WI38 (cell line): ENCODE results near the gene CCDC124.
"Not testable (repeated sequence)": the region's sequence is repeated elsewhere in the genome, so short reads cannot be mapped to it uniquely, and the experiment has no call there.

Experiments used
- H3K4me3 ChIP-seq: 2 replicates; pipeline ENCODE4 v1.5.1; 2011; ENCODE audit warnings: low read depth, mild to moderate bottlenecking, control low read depth, low read length
- TF ChIP-seq, protein P1 (sequence below): IDR thresholded peaks from 2 replicates; pipeline ENCODE4 v1.5.1; 2012; ENCODE audit warnings: low read depth, mild to moderate bottlenecking, control low read depth, low read length

CCDC124 gene

DNA sequence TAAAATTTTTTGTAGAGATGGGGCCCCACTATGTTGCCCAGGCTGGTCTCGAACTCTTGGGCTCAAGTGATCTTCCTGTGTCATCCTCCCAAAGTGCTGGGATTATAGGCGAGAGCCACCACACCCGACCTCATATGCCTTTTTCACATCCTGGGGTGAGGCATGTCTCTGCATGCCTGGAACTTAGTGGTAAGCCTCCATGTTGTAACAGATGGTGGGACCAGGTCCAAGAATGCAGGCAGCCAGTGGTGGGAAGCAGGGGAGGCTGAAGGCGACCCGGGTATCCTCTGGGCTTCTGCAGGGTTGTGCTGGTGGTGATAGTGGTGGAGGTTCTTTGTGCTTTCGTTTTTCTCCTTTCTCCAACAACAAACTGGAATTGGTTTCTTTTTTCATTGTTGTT lies 30.1 kb upstream of the CCDC124 start:
- TF ChIP-seq, protein P1, sequence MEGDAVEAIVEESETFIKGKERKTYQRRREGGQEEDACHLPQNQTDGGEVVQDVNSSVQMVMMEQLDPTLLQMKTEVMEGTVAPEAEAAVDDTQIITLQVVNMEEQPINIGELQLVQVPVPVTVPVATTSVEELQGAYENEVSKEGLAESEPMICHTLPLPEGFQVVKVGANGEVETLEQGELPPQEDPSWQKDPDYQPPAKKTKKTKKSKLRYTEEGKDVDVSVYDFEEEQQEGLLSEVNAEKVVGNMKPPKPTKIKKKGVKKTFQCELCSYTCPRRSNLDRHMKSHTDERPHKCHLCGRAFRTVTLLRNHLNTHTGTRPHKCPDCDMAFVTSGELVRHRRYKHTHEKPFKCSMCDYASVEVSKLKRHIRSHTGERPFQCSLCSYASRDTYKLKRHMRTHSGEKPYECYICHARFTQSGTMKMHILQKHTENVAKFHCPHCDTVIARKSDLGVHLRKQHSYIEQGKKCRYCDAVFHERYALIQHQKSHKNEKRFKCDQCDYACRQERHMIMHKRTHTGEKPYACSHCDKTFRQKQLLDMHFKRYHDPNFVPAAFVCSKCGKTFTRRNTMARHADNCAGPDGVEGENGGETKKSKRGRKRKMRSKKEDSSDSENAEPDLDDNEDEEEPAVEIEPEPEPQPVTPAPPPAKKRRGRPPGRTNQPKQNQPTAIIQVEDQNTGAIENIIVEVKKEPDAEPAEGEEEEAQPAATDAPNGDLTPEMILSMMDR = no peak
- H3K4me3 ChIP-seq = no peak overlapping the region

DNA sequence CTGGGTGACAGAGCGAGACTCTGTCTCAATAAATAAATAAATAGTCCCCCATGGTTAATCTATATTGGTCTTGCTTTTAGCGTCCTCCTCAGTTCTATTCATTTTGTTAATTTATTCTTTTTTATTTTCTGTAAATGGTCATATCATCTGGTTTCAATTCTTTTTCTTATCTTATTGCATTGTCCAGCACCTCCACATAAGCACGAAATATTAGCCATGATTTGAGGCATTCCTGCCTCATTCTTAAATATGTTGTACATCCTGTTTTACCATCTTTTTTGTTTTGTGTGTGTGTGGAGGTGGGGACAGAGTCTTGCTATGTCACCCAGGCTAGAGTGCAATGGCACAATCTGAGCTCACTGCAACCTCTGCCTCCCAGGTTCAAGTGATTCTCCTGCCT lies 24.6 kb upstream of the CCDC124 start:
- TF ChIP-seq, protein P1 = no peak
- no peak overlapping the region for H3K4me3 ChIP-seq

DNA sequence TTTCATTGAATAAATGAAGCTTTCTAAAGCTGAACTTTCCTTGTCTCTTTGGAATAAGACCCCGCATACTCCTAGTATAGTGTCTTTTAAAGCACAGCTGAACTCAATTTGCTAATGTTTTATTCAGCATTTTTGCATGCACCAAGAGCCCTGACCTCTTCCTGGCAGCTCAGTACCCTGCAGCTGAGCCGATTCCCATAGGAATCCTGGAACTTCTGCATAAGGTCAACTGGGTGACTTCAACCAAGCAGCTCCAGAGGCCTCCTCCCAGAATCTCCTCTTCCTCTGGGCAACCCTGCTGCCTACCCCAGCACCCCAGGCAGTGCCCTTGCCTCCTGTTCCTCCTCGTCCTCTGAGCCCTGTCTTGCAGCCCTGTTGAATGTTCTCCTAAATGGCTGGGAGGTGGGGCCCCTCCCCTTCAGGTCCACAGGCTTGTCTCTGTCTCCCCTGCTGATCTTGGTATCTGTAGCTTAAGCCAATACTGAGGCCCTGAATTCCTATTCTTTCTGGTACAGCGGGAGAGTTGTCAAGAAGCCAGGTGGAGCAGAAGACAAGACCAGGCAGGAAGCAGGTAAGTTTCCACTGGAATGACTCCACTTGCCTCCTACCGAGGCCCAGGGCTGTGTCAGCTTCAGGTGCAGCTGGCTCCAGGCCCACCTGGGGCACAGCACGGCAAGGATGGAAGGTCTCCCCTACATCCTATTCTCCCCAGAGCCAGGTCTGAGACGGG lies 23.6 kb upstream of the CCDC124 start:
- TF ChIP-seq, protein P1 = no peak
- H3K4me3 ChIP-seq = no peak overlapping the region

DNA sequence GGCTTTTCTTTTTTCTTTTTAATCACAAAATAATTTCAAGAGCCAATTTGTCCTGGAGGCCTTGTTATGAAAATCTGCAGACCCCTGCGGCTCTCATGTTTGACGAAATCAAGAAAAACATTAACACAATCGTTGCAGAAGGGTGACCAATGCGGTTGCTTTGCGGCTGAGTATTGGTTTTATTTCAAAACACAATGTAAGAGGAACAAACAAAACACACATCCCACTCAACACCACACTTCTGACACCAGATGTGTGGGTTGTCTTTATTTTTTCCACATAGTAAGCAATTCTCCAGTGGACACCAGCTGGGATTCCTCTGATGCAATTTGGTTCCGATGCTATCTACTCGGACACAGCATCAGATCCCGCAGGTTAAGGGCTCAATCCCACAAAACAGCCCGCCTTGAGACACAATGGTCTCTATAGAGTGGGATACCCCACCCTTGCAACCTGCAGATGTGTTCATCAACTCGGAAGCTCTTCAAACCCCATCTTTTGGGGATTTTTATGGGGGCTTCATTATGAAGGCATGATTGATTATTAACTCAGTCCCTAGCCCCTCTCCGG lies 21.9 kb upstream of the CCDC124 start:
- TF ChIP-seq, protein P1 = no peak
- H3K4me3 ChIP-seq = no peak overlapping the region

DNA sequence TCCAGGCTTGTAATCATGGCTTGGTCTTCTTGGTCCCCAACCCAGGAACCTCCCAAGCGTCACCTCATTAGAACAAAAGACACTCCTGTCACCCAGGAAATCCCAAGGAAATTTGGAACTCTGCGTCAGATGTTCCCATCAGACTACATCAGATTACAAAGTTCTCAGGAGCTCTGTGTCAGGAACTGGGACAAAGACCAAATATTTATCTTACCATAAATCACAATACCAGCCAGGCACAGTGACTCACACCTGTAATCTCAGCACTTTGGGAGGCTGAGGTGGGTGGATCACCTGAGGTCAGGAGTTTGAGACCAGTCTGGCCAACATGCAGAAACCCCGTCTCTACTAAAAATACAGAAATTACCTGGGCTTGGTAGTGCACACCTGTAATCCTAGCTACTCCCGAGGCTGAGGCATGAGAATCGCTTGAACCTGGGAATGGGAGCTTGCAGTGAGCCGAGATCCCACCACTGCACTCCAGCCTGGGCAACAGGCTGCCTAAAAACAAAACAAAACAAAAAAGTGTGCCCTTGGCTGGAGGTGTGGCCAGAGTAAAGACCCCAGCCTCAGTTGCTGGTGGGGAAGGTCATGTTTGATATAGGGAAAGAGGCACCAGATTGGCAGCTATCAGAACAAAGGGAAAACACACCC lies 16.7 kb upstream of the CCDC124 start:
- TF ChIP-seq, protein P1 = no peak
- H3K4me3 ChIP-seq = no peak overlapping the region

DNA sequence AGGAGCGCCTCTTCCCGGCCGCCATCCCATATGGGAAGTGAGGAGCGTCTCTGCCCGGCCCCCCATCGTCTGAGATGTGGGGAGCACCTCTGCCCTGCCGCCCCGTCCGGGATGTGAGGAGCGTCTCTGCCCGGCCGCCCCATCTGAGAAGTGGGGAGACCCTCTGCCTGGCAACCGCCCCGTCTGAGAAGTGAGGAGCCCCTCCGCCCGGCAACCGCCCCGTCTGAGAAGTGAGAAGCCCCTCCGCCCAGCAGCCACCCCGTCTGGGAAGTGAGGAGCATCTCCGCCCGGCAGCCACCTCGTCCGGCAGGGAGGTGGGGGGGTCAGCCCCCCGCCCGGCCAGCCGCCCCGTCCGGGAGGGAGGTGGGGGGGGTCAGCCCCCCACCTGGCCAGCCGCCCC lies 14.7 kb upstream of the CCDC124 start:
- not testable (repeated sequence) for H3K4me3 ChIP-seq

DNA sequence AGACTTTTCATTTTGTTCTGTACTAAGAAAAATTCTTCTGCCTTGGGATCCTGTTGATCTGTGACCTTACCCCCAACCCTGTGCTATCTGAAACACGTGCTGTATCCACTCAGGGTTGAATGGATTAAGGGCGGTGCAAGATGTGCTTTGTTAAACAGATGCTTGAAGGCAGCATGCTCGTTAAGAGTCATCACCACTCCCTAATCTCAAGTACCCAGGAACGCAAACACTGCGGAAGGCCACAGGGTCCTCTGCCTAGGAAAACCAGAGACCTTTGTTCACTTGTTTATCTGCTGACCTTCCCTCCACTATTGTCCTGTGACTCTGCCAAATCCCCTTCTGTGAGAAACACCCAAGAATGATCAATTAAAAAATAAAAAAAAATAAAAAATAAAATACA lies 13.7 kb upstream of the CCDC124 start:
- H3K4me3 ChIP-seq = not testable (repeated sequence)

DNA sequence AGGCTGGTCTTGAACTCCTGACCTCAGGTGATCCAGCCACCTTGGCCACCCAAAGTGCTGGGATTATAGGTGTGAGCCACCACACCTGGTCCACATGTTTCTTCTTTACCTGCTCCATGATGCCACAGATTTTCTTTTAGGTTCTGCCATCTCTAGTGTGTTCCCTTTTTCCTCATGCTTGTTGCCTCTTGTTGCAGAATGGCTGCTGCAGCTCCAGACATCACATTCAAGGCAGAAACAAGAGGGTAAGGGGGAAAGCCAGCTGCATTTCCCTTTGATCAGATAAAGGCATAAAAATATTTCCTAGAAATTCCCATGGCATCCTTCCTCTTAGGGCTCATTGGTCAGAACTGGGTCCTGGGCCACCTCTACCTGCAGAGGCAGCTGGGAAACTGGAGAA lies 12.3 kb upstream of the CCDC124 start:
- H3K4me3 ChIP-seq = no peak overlapping the region
- TF ChIP-seq, protein P1 = no peak
